Neural cell (in vitro differentiated cells): ENCODE results near the gene TMEM117.

Experiments
- EP300 ChIP-seq: fragments of 450-650 bp; conservative IDR thresholded peaks from 2 replicates; pipeline ENCODE4 v1.6.1; 2014; ENCODE audit warnings: antibody characterized with exemption, mild to moderate bottlenecking, moderate library complexity; ENCODE audit not compliant: poor library complexity, severe bottlenecking
- POLR2AphosphoS5 ChIP-seq: IDR thresholded peaks from 2 replicates; pipeline ENCODE4 v1.6.1; 2012
- RAD21 ChIP-seq: fragments of 450-650 bp; conservative IDR thresholded peaks from 2 replicates; pipeline ENCODE4 v1.6.1; 2014; ENCODE audit warnings: antibody characterized with exemption, mild to moderate bottlenecking, moderate library complexity
- TF ChIP-seq, protein P1 (sequence below): fragments of 450-650 bp; IDR thresholded peaks from 2 replicates; pipeline ENCODE4 v1.5.1; 2014; ENCODE audit warnings: antibody characterized with exemption, mild to moderate bottlenecking, moderate library complexity; ENCODE audit not compliant: poor library complexity, severe bottlenecking

DNA sequence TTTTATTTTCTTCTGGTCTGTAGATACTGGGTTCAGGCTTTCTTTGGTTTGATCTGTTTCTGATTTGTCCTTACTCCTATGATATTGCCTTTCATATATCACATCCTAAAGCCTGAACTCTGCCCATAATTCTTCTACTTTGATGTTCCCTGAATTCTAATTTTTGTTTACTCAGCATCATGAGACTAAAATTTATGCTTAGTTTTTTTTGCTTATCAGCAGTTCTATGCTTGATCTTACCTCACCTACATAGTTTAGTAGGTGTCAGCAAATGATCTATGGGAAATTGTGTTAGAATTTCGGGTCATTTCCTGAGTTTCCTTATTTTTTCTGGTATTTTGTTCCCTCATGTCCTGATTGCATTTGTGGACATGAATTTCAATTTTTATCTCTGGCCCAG, 94.2 kb downstream of the TMEM117 start:
- no peak for TF ChIP-seq POLR2AphosphoS5
- TF ChIP-seq, protein P1, sequence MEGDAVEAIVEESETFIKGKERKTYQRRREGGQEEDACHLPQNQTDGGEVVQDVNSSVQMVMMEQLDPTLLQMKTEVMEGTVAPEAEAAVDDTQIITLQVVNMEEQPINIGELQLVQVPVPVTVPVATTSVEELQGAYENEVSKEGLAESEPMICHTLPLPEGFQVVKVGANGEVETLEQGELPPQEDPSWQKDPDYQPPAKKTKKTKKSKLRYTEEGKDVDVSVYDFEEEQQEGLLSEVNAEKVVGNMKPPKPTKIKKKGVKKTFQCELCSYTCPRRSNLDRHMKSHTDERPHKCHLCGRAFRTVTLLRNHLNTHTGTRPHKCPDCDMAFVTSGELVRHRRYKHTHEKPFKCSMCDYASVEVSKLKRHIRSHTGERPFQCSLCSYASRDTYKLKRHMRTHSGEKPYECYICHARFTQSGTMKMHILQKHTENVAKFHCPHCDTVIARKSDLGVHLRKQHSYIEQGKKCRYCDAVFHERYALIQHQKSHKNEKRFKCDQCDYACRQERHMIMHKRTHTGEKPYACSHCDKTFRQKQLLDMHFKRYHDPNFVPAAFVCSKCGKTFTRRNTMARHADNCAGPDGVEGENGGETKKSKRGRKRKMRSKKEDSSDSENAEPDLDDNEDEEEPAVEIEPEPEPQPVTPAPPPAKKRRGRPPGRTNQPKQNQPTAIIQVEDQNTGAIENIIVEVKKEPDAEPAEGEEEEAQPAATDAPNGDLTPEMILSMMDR, result no peak
- no peak for TF ChIP-seq EP300
- no peak for TF ChIP-seq RAD21
